Measurements from ENCODE around the gene TLE3.

The TLE3 gene

DNA sequence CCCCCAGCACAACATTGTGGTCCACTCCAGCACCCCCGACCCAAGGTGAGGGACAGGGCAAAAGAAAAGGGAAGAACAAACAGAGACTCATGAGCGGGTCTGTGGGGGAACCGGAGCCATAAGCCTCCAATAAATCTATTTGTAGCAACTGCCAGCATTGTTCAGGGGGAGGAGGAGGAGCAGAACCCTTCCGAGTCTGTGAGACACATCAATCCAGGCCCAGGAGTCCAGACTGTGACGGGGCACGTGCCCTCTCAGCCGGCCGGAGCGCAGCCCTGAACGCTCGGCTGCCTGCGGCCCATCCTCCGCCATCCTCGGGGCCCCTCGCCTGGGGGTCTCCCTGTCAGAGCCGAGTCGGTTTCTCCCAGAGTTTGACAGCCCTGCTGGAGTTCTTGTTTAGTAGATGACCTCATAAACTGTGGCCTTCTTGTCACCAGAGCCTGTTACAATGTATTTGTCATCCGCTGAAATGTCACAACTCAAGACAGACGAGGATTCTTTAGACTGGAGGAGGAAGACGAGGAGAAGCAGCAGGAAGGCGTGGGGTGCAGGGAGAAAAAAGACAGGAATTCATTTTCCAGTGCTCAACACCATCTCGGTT is 47.9 kb downstream of the TLE3 start:
- H3K9me3 ChIP-seq (ENCODE audit: insufficient read depth, low read length, severe bottlenecking) = no peaks in the 10 kb centered on the region
- DNase-seq = no peak
- H3K4me3 ChIP-seq (ENCODE audit: low read depth in 1 of 2, low read length in 2 of 2) = no peak overlapping the region
- no peaks in the 10 kb centered on the region for H3K27me3 ChIP-seq (ENCODE audit: insufficient read depth, low read length, poor library complexity)
- no peak overlapping the region for H2AFZ ChIP-seq (ENCODE audit: low read depth, low read length)
- H4K20me1 ChIP-seq (ENCODE audit: insufficient read depth, low read length) = peaks cover 20% of the 10 kb centered on the region; the same call in 1 of the 2 replicates
- H3K4me2 ChIP-seq (ENCODE audit: insufficient read depth, low read length) = no peak overlapping the region
- no peak for ATAC-seq (ENCODE audit: insufficient read depth, low read depth)
- peaks cover 49% of the 10 kb centered on the region for H3K36me3 ChIP-seq (ENCODE audit: insufficient read depth, low read length)
- no peak overlapping the region for H3K9ac ChIP-seq (ENCODE audit: low read depth, low read length)
- no peak overlapping the region for H3K27ac ChIP-seq (ENCODE audit: low read length)
- H3K79me2 ChIP-seq (ENCODE audit: insufficient read depth, low read length) = no peaks in the 10 kb centered on the region
- no peak for TF ChIP-seq EZH2 (IDR thresholded peaks at IDR 0.05; ENCODE audit: borderline replicate concordance, low read depth, low read length, severe bottlenecking)
- TF ChIP-seq, protein P1, sequence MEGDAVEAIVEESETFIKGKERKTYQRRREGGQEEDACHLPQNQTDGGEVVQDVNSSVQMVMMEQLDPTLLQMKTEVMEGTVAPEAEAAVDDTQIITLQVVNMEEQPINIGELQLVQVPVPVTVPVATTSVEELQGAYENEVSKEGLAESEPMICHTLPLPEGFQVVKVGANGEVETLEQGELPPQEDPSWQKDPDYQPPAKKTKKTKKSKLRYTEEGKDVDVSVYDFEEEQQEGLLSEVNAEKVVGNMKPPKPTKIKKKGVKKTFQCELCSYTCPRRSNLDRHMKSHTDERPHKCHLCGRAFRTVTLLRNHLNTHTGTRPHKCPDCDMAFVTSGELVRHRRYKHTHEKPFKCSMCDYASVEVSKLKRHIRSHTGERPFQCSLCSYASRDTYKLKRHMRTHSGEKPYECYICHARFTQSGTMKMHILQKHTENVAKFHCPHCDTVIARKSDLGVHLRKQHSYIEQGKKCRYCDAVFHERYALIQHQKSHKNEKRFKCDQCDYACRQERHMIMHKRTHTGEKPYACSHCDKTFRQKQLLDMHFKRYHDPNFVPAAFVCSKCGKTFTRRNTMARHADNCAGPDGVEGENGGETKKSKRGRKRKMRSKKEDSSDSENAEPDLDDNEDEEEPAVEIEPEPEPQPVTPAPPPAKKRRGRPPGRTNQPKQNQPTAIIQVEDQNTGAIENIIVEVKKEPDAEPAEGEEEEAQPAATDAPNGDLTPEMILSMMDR (IDR thresholded peaks at IDR 0.05; ENCODE audit: borderline replicate concordance, extremely low read depth, low read length, poor library complexity, severe bottlenecking) = no peak
- no peaks in the 10 kb centered on the region for H3K4me1 ChIP-seq (ENCODE audit: insufficient read depth, low read length)

DNA sequence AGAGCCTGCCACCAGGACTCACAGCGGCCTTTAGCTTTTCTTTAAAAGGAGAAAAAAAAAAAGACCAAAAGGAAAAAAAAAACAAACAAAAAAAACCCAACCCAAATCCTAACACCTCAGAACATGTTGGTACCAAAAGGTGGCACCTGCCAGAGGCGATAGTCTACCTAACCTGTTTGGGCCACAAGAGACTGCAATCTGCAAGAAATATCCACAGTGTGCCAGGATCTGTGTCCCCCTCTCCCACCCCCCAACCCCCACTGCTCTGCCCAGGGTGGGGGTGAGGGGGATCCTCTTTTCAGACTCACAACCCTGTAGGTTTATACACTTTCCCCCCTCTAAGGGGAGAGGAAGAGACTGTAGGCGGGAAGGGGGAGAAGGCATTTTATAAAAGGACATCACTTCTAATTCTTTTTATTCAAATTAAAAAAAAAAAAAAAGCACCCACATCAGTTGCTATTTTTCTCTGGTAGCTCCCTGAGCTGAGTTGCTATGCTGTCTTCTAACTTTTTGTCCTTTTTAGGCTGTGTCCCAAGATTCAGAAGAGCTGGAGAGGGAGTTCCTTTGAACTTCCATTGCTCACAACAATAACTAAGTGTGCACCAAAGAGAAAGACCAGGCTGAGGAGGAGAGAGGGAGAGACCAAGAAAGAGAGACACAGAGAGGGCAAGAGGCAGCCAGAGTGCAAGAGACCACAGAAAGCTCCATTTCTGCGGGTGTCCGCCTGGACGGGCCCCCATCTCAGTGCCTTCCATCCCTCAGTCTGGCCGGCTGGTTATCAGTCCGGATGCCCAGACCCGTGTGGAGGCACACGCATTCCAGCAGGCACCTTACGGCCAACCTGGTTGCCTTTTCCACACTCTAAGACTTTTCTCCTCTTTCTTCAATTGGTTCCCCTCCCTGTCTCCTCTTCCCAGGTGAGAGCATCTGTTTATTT is 48.9 kb downstream of the TLE3 start:
- Histone ChIP-seq H3K9me3 (ENCODE audit: insufficient read depth, low read length, severe bottlenecking) (no peaks in the 10 kb centered on the region), H3K36me3 (ENCODE audit: insufficient read depth, low read length) (peaks cover 40% of the 10 kb centered on the region), H3K4me3 (ENCODE audit: low read depth in 1 of 2, low read length in 2 of 2) (no peak overlapping the region), H4K20me1 (ENCODE audit: insufficient read depth, low read length) (peaks cover 18% of the 10 kb centered on the region; the same call in 1 of the 2 replicates), H2AFZ (ENCODE audit: low read depth, low read length) (no peak overlapping the region), H3K79me2 (ENCODE audit: insufficient read depth, low read length) (no peaks in the 10 kb centered on the region), H3K27ac (ENCODE audit: low read length) (no peak overlapping the region), H3K27me3 (ENCODE audit: insufficient read depth, low read length, poor library complexity) (no peaks in the 10 kb centered on the region), H3K4me1 (ENCODE audit: insufficient read depth, low read length) (no peaks in the 10 kb centered on the region), H3K9ac (ENCODE audit: low read depth, low read length) (no peak overlapping the region), H3K4me2 (ENCODE audit: insufficient read depth, low read length) (no peak overlapping the region)
- ATAC-seq (ENCODE audit: insufficient read depth, low read depth) (no peak), DNase-seq (no peak)
- TF ChIP-seq, protein P1 (IDR thresholded peaks at IDR 0.05; ENCODE audit: borderline replicate concordance, extremely low read depth, low read length, poor library complexity, severe bottlenecking) = no peak
- no peak for TF ChIP-seq EZH2 (IDR thresholded peaks at IDR 0.05; ENCODE audit: borderline replicate concordance, low read depth, low read length, severe bottlenecking)

DNA sequence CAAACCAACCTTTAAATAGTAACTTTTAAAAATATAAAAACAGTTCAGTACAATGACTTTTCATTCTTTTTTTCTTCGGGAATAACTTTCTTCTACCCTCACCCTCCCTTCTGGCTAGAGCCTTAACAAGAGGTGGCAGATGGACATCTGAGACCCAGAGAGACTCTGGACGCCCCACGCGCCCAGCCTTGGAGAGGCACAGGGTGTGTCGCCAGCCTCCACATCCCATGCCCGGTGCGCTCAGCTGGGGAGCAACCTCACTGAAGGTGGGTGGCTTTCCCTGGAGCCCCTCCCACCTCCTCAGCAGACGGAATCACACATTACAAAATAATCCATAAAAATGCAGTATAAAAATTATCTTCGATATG is 49.5 kb downstream of the TLE3 start:
- Histone ChIP-seq H3K79me2 (ENCODE audit: insufficient read depth, low read length) (no peaks in the 10 kb centered on the region), H4K20me1 (ENCODE audit: insufficient read depth, low read length) (peaks cover 14% of the 10 kb centered on the region; the same call in 1 of the 2 replicates), H3K27me3 (ENCODE audit: insufficient read depth, low read length, poor library complexity) (no peaks in the 10 kb centered on the region), H3K4me1 (ENCODE audit: insufficient read depth, low read length) (no peaks in the 10 kb centered on the region), H3K27ac (ENCODE audit: low read length) (no peak overlapping the region), H3K36me3 (ENCODE audit: insufficient read depth, low read length) (peaks cover 33% of the 10 kb centered on the region), H3K9ac (ENCODE audit: low read depth, low read length) (no peak overlapping the region), H2AFZ (ENCODE audit: low read depth, low read length) (no peak overlapping the region), H3K4me2 (ENCODE audit: insufficient read depth, low read length) (no peak overlapping the region), H3K4me3 (ENCODE audit: low read depth in 1 of 2, low read length in 2 of 2) (no peak overlapping the region), H3K9me3 (ENCODE audit: insufficient read depth, low read length, severe bottlenecking) (no peaks in the 10 kb centered on the region)
- no peak for ATAC-seq (ENCODE audit: insufficient read depth, low read depth)
- no peak for DNase-seq
- TF ChIP-seq EZH2 (IDR thresholded peaks at IDR 0.05; ENCODE audit: borderline replicate concordance, low read depth, low read length, severe bottlenecking) = no peak
- TF ChIP-seq, protein P1 (IDR thresholded peaks at IDR 0.05; ENCODE audit: borderline replicate concordance, extremely low read depth, low read length, poor library complexity, severe bottlenecking) = no peak

Data from DND-41 (cell line).